Measurements from ENCODE around the gene TOP3B.

TOP3B gene

DNA sequence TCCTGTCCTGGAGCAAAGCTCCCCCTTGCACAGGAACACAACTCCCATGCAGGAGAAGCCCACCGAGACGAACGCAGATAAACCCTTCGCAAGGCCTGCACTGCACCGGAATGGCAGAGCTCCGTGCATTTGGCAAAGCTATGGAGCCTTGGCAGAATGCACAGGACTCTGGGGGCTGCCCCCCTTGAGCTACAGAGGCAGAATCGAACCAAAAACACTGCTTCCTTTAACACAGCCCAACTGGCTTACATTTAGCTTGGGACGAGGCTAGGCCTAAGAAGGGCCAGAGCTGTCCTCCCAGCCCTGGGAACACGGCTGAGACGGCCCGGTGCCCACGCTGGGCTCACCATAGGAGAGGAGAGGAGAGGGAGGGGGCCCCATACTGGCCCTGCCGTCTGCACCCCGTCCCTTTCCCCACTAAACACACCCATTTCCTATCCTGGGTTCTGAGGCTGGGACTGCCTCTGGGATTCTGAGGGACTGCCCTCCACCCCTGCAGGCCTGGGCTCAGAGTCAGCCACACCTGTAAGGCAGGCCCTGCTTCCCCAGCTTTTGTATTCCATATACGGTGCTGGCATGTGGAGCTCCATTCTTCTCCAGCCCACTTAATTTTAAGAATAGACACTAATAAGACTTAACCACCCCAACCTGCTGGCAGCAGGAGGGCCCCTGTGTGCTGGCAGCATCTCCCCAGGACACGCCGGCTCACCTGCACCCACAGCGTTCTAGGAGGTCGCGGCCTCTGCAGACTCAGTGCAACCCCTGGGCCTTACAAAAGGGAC, 62.9 kb downstream of the TOP3B start:
- no peaks in the 10 kb centered on the region for H3K79me2 ChIP-seq (ENCODE audit: control insufficient read depth, low read length)
- no peaks in the 10 kb centered on the region for H3K4me1 ChIP-seq (ENCODE audit: control insufficient read depth, low read length)
- H3K9me2 ChIP-seq (replicated peaks; ENCODE audit: control insufficient read depth, low read length), result no peaks in the 10 kb centered on the region
- no peak overlapping the region for H3K4me2 ChIP-seq (ENCODE audit: low read length)
- no peak overlapping the region for H3K4me3 ChIP-seq (ENCODE audit: low read length)
- H3K9me3 ChIP-seq (ENCODE audit: control insufficient read depth, insufficient read depth, low read length), result no peaks in the 10 kb centered on the region
- no peaks in the 10 kb centered on the region for H3F3A ChIP-seq (ENCODE audit: control insufficient read depth, insufficient read depth)
- H3K27ac ChIP-seq (ENCODE audit: low read depth, low read length), result no peak overlapping the region
- no peaks in the 10 kb centered on the region for H3K27me3 ChIP-seq (ENCODE audit: control insufficient read depth, low read length)
- no peak for TF ChIP-seq EZH2phosphoT487 (IDR thresholded peaks at IDR 0.05; ENCODE audit: borderline replicate concordance, low read length)
- TF ChIP-seq, protein P1, sequence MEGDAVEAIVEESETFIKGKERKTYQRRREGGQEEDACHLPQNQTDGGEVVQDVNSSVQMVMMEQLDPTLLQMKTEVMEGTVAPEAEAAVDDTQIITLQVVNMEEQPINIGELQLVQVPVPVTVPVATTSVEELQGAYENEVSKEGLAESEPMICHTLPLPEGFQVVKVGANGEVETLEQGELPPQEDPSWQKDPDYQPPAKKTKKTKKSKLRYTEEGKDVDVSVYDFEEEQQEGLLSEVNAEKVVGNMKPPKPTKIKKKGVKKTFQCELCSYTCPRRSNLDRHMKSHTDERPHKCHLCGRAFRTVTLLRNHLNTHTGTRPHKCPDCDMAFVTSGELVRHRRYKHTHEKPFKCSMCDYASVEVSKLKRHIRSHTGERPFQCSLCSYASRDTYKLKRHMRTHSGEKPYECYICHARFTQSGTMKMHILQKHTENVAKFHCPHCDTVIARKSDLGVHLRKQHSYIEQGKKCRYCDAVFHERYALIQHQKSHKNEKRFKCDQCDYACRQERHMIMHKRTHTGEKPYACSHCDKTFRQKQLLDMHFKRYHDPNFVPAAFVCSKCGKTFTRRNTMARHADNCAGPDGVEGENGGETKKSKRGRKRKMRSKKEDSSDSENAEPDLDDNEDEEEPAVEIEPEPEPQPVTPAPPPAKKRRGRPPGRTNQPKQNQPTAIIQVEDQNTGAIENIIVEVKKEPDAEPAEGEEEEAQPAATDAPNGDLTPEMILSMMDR (IDR thresholded peaks at IDR 0.05; ENCODE audit: low read depth, low read length, poor library complexity, severe bottlenecking), result no peak
- H4K20me1 ChIP-seq (ENCODE audit: control insufficient read depth, insufficient read depth, low read depth, low read length), result no peaks in the 10 kb centered on the region
- H3K36me3 ChIP-seq (ENCODE audit: control insufficient read depth, low read length), result no peaks in the 10 kb centered on the region

DNA sequence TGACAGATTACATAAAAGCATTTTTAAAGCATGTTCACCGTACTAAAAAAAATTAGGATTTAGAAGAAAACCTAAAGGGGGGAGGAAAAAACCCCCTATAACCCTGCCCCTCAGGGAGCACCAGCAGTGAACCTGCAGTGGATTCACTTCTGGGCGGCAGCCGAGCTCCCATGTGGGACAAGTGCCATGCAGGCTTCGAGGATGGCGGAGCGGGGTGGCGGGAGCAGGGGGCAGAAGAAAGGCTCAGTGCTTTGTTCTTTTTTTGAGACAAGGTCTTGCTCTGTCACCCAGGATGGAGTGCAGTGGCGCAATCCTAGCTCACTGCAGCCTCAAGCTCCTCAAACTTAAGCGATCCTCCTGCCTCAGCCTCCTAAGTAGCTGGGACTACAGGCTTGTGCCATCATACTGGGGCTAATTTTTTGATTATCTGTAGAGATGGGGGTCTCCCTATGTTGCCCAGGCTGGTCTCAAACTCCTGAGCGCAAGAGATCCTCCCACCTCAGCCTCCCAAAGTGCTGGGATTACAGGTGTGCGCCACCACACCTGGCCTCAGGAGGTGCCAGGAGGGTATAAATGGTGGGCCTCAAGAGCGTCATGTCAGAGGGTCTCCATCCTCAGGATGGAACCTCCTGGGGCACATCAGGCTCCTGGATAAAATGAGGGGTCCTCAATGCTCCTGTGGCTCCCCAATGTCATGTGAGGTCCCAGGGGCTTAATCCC, 64.0 kb downstream of the TOP3B start:
- no peaks in the 10 kb centered on the region for H3K9me2 ChIP-seq (replicated peaks; ENCODE audit: control insufficient read depth, low read length)
- H3K36me3 ChIP-seq (ENCODE audit: control insufficient read depth, low read length), result no peaks in the 10 kb centered on the region
- H3F3A ChIP-seq (ENCODE audit: control insufficient read depth, insufficient read depth), result no peaks in the 10 kb centered on the region
- H4K20me1 ChIP-seq (ENCODE audit: control insufficient read depth, insufficient read depth, low read depth, low read length), result no peaks in the 10 kb centered on the region
- H3K4me1 ChIP-seq (ENCODE audit: control insufficient read depth, low read length), result no peaks in the 10 kb centered on the region
- H3K4me3 ChIP-seq (ENCODE audit: low read length), result no peak overlapping the region
- H3K27ac ChIP-seq (ENCODE audit: low read depth, low read length), result no peak overlapping the region
- TF ChIP-seq EZH2phosphoT487 (IDR thresholded peaks at IDR 0.05; ENCODE audit: borderline replicate concordance, low read length), result no peak
- TF ChIP-seq, protein P1 (IDR thresholded peaks at IDR 0.05; ENCODE audit: low read depth, low read length, poor library complexity, severe bottlenecking), result no peak
- H3K9me3 ChIP-seq (ENCODE audit: control insufficient read depth, insufficient read depth, low read length), result no peaks in the 10 kb centered on the region
- H3K79me2 ChIP-seq (ENCODE audit: control insufficient read depth, low read length), result no peaks in the 10 kb centered on the region
- H3K4me2 ChIP-seq (ENCODE audit: low read length), result no peak overlapping the region
- H3K27me3 ChIP-seq (ENCODE audit: control insufficient read depth, low read length), result no peaks in the 10 kb centered on the region

DNA sequence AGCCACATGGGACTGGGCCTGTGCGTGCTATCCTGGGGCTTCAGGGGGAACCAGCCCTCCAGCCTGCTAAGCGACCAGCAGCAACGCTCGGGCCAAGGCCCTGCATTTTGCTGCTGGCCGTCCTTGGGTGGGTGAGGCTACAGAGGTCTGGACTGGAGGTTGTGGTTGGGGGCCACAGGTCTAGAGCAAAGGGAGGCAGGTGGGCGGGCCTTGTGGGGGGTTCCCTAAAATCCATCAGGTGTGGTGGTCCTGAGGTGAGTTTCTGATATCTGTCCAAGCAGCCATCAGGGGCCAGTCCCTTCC, 64.7 kb downstream of the TOP3B start:
- Histone ChIP-seq H3K9me2 (replicated peaks; ENCODE audit: control insufficient read depth, low read length) (no peaks in the 10 kb centered on the region), H3K79me2 (ENCODE audit: control insufficient read depth, low read length) (no peaks in the 10 kb centered on the region), H3K4me3 (ENCODE audit: low read length) (no peak overlapping the region), H3K9me3 (ENCODE audit: control insufficient read depth, insufficient read depth, low read length) (no peaks in the 10 kb centered on the region), H3K4me2 (ENCODE audit: low read length) (no peak overlapping the region), H3K4me1 (ENCODE audit: control insufficient read depth, low read length) (no peaks in the 10 kb centered on the region), H3K27me3 (ENCODE audit: control insufficient read depth, low read length) (no peaks in the 10 kb centered on the region), H3F3A (ENCODE audit: control insufficient read depth, insufficient read depth) (no peaks in the 10 kb centered on the region), H3K27ac (ENCODE audit: low read depth, low read length) (no peak overlapping the region), H4K20me1 (ENCODE audit: control insufficient read depth, insufficient read depth, low read depth, low read length) (no peaks in the 10 kb centered on the region), H3K36me3 (ENCODE audit: control insufficient read depth, low read length) (no peaks in the 10 kb centered on the region)
- TF ChIP-seq EZH2phosphoT487 (IDR thresholded peaks at IDR 0.05; ENCODE audit: borderline replicate concordance, low read length), result no peak
- TF ChIP-seq, protein P1 (IDR thresholded peaks at IDR 0.05; ENCODE audit: low read depth, low read length, poor library complexity, severe bottlenecking), result no peak

Measured in DOHH2 (cell line).